Measurements from ENCODE around the gene NEURL3.

Gene NEURL3

DNA sequence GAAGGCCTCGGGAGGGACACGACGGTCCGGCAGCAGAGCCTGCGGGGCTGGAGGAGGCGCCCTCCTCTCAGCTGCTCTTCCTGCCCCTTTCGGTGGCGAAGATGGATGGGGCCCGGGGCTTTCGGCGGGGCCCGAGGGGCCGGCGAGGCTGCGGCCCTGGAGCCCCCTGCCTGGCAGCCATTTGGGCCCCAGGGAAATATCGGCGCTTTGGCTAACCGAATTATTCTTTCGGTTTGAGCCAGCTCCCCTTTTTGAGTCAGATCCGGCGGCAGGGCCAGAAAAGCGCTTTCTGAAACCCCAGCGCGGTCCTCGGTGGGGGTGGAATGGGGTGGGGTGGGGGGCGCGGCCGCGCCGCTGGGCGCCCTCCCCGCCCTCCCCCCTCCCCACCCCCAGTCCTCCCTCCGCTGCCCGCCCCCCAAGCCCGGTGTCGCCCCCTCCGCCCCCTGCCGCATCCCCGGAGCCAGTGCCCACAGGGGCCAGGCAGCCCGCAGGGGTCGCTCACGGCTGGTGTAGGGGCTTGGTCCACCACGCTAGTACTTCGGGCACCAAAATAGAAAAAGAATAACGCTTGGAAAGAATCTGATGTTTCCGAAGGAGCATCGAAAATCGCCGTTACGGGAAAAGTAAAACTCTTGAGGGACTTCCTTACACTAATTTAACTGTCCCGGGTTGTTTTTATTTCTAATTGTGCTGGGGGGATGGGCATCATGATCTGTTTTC, 22.3 kb upstream of the NEURL3 start:
- peak in 4 of 5 experiments; percentile 42 to 88 (median 46) for DNase-seq

DNA sequence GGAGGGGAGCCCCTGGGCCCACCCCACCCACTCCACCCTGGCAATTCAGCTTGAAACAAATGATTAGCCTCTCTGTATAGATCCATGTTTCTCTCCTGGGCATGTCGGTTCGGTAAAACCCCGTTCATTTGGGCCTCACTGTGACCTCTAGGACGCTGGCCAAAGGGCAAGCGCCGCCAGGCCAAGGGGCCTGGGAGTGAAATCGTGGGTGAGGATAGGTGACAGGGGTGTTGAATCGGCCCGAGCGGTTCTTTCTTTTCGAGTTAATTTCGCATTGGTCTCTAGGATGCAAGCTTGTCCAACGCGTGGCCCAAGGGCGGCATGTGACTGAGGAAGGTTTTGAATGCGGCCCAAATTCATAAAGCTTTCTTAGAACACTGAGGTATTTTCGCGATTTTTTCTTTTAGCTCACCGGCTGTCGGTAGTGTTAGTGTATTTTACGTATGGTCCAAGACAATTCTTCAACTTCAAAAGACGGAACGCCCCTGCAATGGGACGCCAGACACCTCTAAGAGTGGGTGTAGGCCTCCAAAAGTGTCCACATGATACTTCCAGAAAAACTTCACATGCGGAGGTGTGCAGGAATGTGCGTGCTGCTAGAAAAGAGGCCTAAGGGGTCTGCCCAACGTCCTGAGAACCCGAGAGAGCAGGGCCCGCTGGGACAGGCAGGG, 21.6 kb upstream of the NEURL3 start:
- DNase-seq: no peak

DNA sequence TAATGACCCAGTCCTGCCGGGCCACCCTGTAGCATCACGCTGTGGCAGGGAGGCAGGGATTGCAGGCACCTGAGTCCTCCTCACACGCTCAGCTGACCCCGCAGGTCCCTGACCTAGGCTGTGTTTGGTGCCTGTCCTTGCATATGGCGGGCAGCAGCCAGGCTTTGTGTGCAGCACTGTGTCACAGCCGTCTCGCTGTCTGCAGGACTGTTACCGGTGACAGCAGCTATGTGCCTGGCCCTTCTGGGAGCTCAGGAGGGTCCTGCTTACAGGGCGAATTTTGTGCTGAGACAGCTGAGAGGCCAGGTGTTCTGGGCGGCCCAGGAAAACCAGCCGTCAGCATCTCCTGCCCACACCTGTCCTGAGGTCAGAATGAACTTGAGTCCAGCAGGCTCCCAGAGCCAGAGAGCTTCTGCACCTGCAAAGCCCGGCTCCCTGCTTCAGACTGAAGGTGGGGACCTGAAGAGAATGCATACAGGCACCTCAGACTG, 21.0 kb upstream of the NEURL3 start:
- DNase-seq: no peak

- no peak for DNase-seq
These were observed 20.0 kb upstream of the NEURL3 start for GRCh38 chr2:96525211-96525507.

- DNase-seq: no peak
These were observed 19.5 kb upstream of the NEURL3 start for GRCh38 chr2:96524482-96525210.

DNA sequence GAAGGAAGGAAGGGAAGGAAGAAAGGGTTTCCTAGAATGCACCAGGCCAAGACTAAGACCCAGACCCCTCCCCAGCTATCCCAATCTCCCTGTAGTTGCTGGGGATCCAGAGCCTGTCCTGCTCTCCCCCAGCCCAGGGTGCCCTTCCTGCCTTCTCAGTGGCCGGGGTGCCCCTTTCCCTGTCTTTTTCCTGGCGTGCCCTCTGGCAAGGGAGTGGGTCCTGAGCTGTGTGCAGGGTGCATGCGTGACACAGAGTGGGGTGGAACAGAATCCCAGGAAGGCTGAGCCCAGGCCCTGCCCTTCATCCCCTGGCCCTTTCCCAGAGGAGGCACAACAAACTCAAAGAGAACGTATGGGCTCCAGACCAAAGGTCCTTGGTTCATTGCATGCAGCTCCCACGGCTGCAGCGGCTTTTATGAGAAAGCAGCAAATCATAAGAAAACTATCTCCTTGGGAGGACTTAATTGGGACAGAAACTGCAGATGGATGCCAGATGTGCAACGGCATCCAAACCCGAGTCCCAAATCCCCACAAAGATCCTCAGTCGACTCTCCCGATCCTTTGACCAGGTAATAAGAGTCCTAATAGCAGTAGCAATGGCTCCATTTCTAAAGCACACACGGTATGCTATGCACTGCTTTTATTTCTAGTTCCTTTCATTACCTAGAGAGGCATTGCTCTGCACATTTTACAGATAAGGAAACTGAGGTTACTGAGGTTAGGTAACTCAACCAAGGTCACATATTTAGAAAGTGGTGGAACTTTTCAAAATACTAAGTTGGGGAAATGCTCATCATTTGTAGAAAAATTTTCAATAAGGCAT, 18.7 kb upstream of the NEURL3 start:
- DNase-seq: peak in 1 of 5 experiments; percentile 91

DNA sequence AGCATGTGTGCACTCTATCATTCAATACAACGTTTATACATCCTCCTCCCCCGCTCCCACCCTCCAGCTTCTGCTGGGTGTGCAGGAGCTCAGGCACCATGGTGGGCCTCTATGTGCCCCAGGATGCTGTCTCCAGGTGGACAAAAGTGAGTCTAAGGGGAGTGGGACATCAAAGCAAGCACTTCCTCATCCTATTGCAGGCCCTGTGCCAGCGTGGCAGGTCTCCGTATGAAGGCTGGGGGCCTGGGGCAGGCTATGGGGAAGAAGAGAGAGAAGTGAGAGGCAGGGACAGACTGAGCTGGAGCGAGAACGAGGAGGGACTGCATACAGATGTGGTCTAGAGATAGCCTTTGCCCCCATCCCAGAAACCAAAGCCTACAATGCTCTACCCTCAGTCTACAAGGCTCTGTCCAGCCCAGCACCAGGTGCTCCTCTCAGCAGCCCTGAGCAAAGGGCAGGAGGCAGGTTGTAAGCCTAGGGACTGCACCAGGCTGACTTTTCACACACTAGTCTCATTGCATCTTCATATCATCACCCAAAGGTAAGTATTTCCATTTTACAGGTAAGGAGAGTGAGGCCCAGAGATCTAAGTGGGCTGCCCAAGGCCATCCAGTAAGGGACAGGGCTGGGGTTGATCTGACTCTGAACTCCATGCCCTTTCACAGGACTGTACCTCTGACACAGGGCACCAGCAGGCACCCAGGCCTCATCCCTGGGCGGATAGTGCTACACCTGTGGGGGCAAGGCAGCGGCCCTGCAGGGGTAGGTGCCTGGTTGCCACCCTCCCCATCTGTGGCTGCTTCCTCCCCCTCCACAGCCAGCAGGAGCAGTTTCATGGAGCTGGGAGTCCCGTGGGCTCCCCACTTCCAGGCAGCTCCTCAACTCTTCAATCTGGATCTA, 17.4 kb upstream of the NEURL3 start:
- DNase-seq: no peak

DNA sequence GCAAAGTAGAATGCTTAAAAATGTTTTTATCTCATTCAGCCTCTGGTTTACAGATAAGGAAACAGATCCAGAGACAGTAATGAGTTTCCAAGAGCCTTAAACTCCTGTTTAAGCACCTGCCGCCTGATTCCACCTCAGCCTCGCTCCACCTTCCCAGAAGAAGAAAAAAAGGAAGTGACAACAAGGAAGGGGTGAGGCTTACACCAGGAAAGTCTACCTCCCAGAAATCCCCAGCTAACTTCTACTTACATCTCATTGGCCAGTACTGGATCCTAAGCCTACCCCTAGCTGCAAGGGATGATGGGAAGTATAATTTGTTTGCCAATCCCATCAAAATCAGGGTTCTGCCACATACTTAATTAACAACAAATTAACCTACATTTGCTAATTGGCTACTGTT, 16.1 kb upstream of the NEURL3 start:
- no peak for DNase-seq

DNA sequence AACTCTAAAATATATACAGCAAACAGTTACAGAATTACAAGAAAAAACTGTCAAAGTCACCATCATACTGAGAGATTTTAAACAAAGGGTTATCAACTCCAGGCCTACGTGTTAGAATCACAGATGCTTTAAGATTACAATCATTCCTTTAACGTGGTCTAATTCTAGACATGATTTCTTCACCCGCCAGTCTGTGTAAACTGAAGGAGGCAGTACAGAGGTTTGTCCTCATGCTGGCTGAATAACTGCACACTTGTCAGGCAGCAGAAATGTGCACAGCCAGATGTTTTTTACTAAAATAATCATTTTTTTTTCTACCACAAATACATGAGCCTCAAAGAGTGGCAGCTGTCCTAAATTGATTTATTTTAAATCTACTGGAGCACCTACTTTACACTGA, 15.5 kb upstream of the NEURL3 start:
- peak in 1 of 5 experiments; percentile 81 for DNase-seq

GRCh38 chr2:96520231-96520630, 15.1 kb upstream of the NEURL3 start:
- DNase-seq: no peak

DNA sequence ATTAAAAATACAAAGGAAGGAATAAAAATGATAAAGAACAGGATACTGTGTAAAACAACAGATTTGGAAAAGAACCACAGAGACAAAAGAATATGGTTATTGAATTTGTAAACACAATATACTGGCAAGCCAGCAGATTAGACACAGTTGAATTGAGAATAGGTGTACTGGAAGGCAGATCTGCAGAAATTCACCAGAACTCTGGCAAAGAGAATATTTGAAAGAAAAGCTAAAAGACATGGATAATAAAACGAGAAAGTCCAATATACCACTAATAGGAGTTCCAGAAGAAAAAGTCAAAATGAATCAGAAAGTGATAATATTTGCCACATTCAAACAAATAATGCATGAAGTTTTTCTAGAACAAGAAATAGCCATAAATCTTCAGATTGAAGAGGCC, 11.9 kb upstream of the NEURL3 start:
- no peak for DNase-seq

- no peak for DNase-seq
These were observed 9.4 kb upstream of the NEURL3 start for GRCh38 chr2:96514521-96514920.

DNA sequence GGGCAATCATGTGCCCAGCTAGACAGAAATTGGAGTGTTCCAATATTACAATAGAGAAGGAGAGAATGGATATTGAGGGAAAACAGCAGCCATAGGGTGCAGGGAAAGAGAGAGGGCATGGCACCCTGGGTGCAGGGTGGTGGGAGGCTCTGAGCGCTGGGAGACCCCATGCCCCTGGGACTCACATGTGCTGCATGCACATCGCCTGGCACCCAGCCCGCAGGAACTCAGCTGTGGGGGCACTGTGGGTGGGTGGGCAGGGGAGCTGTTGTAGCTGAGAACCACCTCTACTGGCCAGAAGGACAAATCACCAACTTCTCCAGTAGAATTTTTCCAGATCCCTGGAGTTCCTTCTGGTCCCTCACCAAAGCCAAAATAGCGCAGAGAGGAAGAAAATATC, 7.2 kb upstream of the NEURL3 start:
- DNase-seq: no peak

DNA sequence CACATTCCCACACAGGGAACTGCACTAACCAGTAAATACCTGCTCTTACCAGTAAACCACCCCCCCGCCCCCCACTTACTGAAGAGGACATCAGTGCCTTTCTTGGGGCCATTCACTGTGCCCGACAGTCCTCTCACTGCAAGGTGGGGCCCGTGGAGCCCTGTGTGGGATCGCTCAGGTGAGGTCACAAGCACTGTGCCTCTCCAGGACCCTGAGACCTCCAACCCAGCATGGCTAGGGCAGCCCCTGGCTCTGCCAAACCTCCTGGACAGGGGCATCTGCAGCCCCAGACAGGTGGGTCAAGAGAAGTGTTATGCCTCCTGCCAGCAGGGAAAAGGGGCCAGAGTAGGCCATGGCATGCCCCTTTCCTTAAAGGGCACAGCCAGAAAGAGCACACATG, 6.7 kb upstream of the NEURL3 start:
- DNase-seq: no peak

- no peak for DNase-seq
These were observed 5.9 kb upstream of the NEURL3 start for GRCh38 chr2:96510931-96511595.

- no peak for DNase-seq
These were observed 4.7 kb upstream of the NEURL3 start for GRCh38 chr2:96509847-96510230.

GRCh38 chr2:96509114-96509846, 4.1 kb upstream of the NEURL3 start:
- DNase-seq: peak in 2 of 5 experiments; percentile 41 to 46

GRCh38 chr2:96508521-96509113, 3.5 kb upstream of the NEURL3 start:
- no peak for DNase-seq

- DNase-seq: peak; percentile 81 to 90 (median 85)
These were observed 2.9 kb upstream of the NEURL3 start for GRCh38 chr2:96507957-96508520.

DNA sequence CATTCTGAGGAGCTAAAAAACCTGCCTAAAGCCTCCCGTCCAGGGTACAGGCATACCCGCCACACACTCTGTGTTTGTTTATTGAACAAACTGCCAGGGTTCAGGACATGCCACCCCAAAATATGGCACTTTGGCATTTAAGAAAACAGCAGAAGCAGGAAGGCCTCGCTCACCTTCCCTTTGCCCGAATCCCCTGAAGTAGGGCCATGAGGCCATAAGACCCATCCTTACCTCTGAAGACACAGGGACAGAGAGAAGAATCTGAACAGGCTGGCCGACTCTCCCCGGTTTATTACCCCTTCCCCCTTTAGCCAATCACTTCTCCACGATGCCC, 1.7 kb upstream of the NEURL3 start:
- DNase-seq: no peak
